RWPE2 (cell line): ENCODE measurements around the gene AMOTL1.

Experiments
- ATAC-seq: fragments of 200-7000 bp; cut with Tn5 transposase; 3 replicates; pipeline ENCODE4 v1.9.1; 2021; ENCODE audit warnings: low read depth
- DNase-seq: peaks from one replicate; pipeline ENCODE4 v3.0.0-alpha.2; 2020; ENCODE audit warnings: low spot score
- H3K27ac ChIP-seq: fragments of 450-650 bp; 2 replicates; pipeline ENCODE4 v1.5.1; 2017; ENCODE audit warnings: mild to moderate bottlenecking; ENCODE audit not compliant: poor library complexity, severe bottlenecking
- H3K27me3 ChIP-seq: fragments of 250-450 bp; sonication (Bioruptor Pico); 2 replicates; pipeline ENCODE4 v1.5.1; 2021; ENCODE audit warnings: mild to moderate bottlenecking, moderate library complexity; ENCODE audit not compliant: insufficient read depth, poor library complexity, severe bottlenecking
- H3K36me3 ChIP-seq: fragments of 250-450 bp; sonication (Bioruptor Pico); 2 replicates; pipeline ENCODE4 v1.5.1; 2020; ENCODE audit warnings: low read depth, mild to moderate bottlenecking, moderate library complexity
- H3K4me1 ChIP-seq: fragments of 250-450 bp; sonication (Bioruptor Pico); 2 replicates; pipeline ENCODE4 v1.5.1; 2021; ENCODE audit warnings: mild to moderate bottlenecking, moderate library complexity; ENCODE audit not compliant: insufficient read depth, poor library complexity, severe bottlenecking
- H3K4me3 ChIP-seq: fragments of 250-450 bp; sonication (Bioruptor Pico); 2 replicates; pipeline ENCODE4 v1.5.1; 2021; ENCODE audit warnings: mild to moderate bottlenecking, moderate library complexity; ENCODE audit not compliant: severe bottlenecking
- H3K9me3 ChIP-seq: fragments of 250-450 bp; sonication (Bioruptor Pico); 2 replicates; pipeline ENCODE4 v1.5.1; 2021; ENCODE audit warnings: mild to moderate bottlenecking, moderate library complexity; ENCODE audit not compliant: severe bottlenecking
- CTCF ChIP-seq: fragments of 450-650 bp; IDR thresholded peaks from one replicate; pipeline ENCODE4 v1.5.1; 2017; ENCODE audit warnings: mild to moderate bottlenecking, moderate library complexity; ENCODE audit not compliant: poor library complexity, severe bottlenecking

Gene AMOTL1

GRCh38 chr11:94749369-94749768, 18.8 kb upstream of the AMOTL1 start:
- no peak for TF ChIP-seq CTCF
- peak; percentile 56 for ATAC-seq

GRCh38 chr11:94750319-94751217, 17.6 kb upstream of the AMOTL1 start:
- H3K4me1 ChIP-seq, result peaks cover 75% of the 10 kb centered on the region
- no peak for TF ChIP-seq CTCF
- H3K4me3 ChIP-seq, result no peak overlapping the region
- ATAC-seq (no peak), DNase-seq (no peak)
- H3K27ac ChIP-seq, result peak overlapping the region; percentile 97
- peaks cover 8% of the 10 kb centered on the region; the same call in 1 of the 2 replicates for H3K36me3 ChIP-seq
- no peaks in the 10 kb centered on the region for H3K9me3 ChIP-seq
- no peaks in the 10 kb centered on the region for H3K27me3 ChIP-seq

More at GRCh38 chr11:94749369-94749768, 18.8 kb upstream of the AMOTL1 start:
- DNase-seq, result peak; percentile 79
- no peak overlapping the region for H3K4me3 ChIP-seq
- no peaks in the 10 kb centered on the region for H3K9me3 ChIP-seq
- peaks cover 77% of the 10 kb centered on the region for H3K4me1 ChIP-seq
- peak overlapping the region; percentile 97 for H3K27ac ChIP-seq
- H3K27me3 ChIP-seq, result no peaks in the 10 kb centered on the region
- peaks cover 8% of the 10 kb centered on the region; the same call in 1 of the 2 replicates for H3K36me3 ChIP-seq

- TF ChIP-seq CTCF, result no peak
- Histone ChIP-seq H3K4me1 (peaks cover 68% of the 10 kb centered on the region), H3K36me3 (peaks cover 8% of the 10 kb centered on the region; the same call in 1 of the 2 replicates), H3K9me3 (no peaks in the 10 kb centered on the region), H3K27me3 (no peaks in the 10 kb centered on the region), H3K4me3 (no peak overlapping the region), H3K27ac (peak overlapping the region; percentile 97)
- ATAC-seq (no peak), DNase-seq (no peak)
These were observed 16.9 kb upstream of the AMOTL1 start for GRCh38 chr11:94751218-94751609.

GRCh38 chr11:94751786-94752185, 16.4 kb upstream of the AMOTL1 start:
- Histone ChIP-seq H3K27me3 (no peaks in the 10 kb centered on the region), H3K9me3 (no peaks in the 10 kb centered on the region), H3K4me3 (no peak overlapping the region), H3K36me3 (peaks cover 8% of the 10 kb centered on the region; the same call in 1 of the 2 replicates), H3K27ac (peak overlapping the region; percentile 97), H3K4me1 (peaks cover 63% of the 10 kb centered on the region)
- TF ChIP-seq CTCF, result no peak
- DNase-seq (no peak), ATAC-seq (no peak)

GRCh38 chr11:94753630-94754029, 14.5 kb upstream of the AMOTL1 start:
- peaks cover 44% of the 10 kb centered on the region for H3K4me1 ChIP-seq
- no peak overlapping the region for H3K27ac ChIP-seq
- peaks cover 2% of the 10 kb centered on the region; the same call in 1 of the 2 replicates for H3K36me3 ChIP-seq
- H3K4me3 ChIP-seq, result no peak overlapping the region
- no peaks in the 10 kb centered on the region for H3K9me3 ChIP-seq
- no peak for TF ChIP-seq CTCF
- H3K27me3 ChIP-seq, result no peaks in the 10 kb centered on the region
- ATAC-seq (no peak), DNase-seq (no peak)
